Endothelial cell of umbilical vein (primary cell): ENCODE results near the gene PDE4B.

Experiments
- EZH2 ChIP-seq: IDR thresholded peaks from 2 replicates; pipeline ENCODE4 v1.6.1; 2012; ENCODE audit warnings: borderline replicate concordance, low read depth, mild to moderate bottlenecking, moderate library complexity, low read length, inconsistent platforms; ENCODE audit not compliant: severe bottlenecking
- POLR2AphosphoS5 ChIP-seq: IDR thresholded peaks from 2 replicates; pipeline ENCODE4 v1.6.1; 2012; ENCODE audit warnings: low read depth, mild to moderate bottlenecking, control low read depth, low read length, moderate library complexity; ENCODE audit not compliant: insufficient read depth
- TF ChIP-seq, protein P1 (sequence below), 2 donors: IDR thresholded peaks; 1 replicate in 1 of 2; 2 replicates in 1 of 2; pipeline ENCODE4 v1.5.1; 2011; ENCODE audit warnings: low read length in 2 of 2, mild to moderate bottlenecking in 2 of 2, moderate library complexity in 2 of 2, control low read depth in 1 of 2, inconsistent platforms in 1 of 2, low read depth in 1 of 2; ENCODE audit not compliant: insufficient read depth in 1 of 2; ENCODE audit errors: extremely low read depth in 1 of 2

DNA sequence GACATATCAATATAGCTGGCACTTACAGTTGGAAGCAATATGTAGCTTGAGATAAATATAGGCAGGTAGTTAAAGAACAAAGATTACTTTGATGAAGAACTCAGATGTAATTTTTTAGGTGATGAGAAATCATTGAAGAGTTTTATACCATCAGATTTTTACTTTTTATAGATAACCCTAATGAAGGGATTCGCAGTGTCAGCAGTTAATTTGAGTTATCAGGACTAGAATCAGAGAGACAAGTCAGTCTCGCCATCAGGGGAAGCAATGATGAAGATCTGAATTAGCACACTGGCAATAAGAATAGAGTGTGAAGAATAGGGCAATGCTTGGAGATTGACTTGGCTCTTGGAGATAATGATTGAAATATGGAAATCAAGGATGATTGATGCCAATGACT, 342.5 kb downstream of the PDE4B start:
- TF ChIP-seq, protein P1, sequence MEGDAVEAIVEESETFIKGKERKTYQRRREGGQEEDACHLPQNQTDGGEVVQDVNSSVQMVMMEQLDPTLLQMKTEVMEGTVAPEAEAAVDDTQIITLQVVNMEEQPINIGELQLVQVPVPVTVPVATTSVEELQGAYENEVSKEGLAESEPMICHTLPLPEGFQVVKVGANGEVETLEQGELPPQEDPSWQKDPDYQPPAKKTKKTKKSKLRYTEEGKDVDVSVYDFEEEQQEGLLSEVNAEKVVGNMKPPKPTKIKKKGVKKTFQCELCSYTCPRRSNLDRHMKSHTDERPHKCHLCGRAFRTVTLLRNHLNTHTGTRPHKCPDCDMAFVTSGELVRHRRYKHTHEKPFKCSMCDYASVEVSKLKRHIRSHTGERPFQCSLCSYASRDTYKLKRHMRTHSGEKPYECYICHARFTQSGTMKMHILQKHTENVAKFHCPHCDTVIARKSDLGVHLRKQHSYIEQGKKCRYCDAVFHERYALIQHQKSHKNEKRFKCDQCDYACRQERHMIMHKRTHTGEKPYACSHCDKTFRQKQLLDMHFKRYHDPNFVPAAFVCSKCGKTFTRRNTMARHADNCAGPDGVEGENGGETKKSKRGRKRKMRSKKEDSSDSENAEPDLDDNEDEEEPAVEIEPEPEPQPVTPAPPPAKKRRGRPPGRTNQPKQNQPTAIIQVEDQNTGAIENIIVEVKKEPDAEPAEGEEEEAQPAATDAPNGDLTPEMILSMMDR (IDR thresholded peaks at IDR 0.05; ENCODE audit: extremely low read depth in 1 of 2, insufficient read depth in 1 of 2, low read depth in 1 of 2, low read length in 2 of 2), result no peak
- TF ChIP-seq EZH2 (no peak), POLR2AphosphoS5 (no peak)
